NB4 (cell line): Measurements from ENCODE around the gene ETV6.

ENCODE experiments used
- DNase-seq: peaks from one replicate; pipeline ENCODE4 v3.0.0; 2010; ENCODE audit warnings: low read depth
- H3K4me3 ChIP-seq: one replicate; pipeline ENCODE4 v1.5.1; 2011; ENCODE audit warnings: mild to moderate bottlenecking, low read depth, low read length, moderate library complexity
- CTCF ChIP-seq: IDR thresholded peaks from one replicate; pipeline ENCODE4 v1.5.1; 2012; ENCODE audit warnings: low read depth, low read length
- MAX ChIP-seq: IDR thresholded peaks from 2 replicates; pipeline ENCODE4 v1.6.1; 2011; ENCODE audit warnings: low read depth, low read length
- MYC ChIP-seq: IDR thresholded peaks from 2 replicates; pipeline ENCODE4 v1.6.1; 2011; ENCODE audit warnings: low read depth, low read length
- POLR2A ChIP-seq: IDR thresholded peaks from 2 replicates; pipeline ENCODE4 v1.6.1; 2011; ENCODE audit warnings: mild to moderate bottlenecking; ENCODE audit not compliant: insufficient read length; ENCODE audit errors: extremely low read depth

ETV6 gene

GRCh38 chr12:11729008-11729407, 79.5 kb downstream of the ETV6 start:
- TF ChIP-seq CTCF (no peak), MYC (no peak), MAX (no peak), POLR2A (no peak)
- DNase-seq = no peak
- no peak overlapping the region for H3K4me3 ChIP-seq

- no peak overlapping the region for H3K4me3 ChIP-seq
Measured at GRCh38 chr12:11729439-11730150, 80.1 kb downstream of the ETV6 start.

GRCh38 chr12:11730299-11731041, 81.0 kb downstream of the ETV6 start:
- no peak for DNase-seq
- no peak overlapping the region for H3K4me3 ChIP-seq
- TF ChIP-seq CTCF (no peak), MAX (no peak), MYC (no peak), POLR2A (no peak)

More at GRCh38 chr12:11729439-11730150, 80.1 kb downstream of the ETV6 start:
- DNase-seq = no peak
- TF ChIP-seq POLR2A = no peak
- no peak for TF ChIP-seq MYC
- no peak for TF ChIP-seq CTCF
- TF ChIP-seq MAX = no peak

GRCh38 chr12:11731042-11731357, 81.5 kb downstream of the ETV6 start:
- DNase-seq = no peak
- TF ChIP-seq MYC (no peak), MAX (no peak), POLR2A (no peak), CTCF (no peak)
- H3K4me3 ChIP-seq = no peak overlapping the region

- DNase-seq = peak; percentile 37
- TF ChIP-seq MYC (no peak), POLR2A (no peak), CTCF (no peak), MAX (no peak)
- H3K4me3 ChIP-seq = no peak overlapping the region
Measured at GRCh38 chr12:11731455-11731854, 82.0 kb downstream of the ETV6 start.
